Liver (tissue), 9 donors: ENCODE measurements around the gene FAM185A. TPM values are rescaled to one million over a fixed set of nuclear protein-coding genes. Genes with fewer than 3 reads are reported as not detected.

Experiments used
- DNase-seq: peaks from one replicate; pipeline ENCODE4 v3.0.0-alpha.2; 2017; ENCODE audit warnings: low spot score
- H3K27ac ChIP-seq, 2 donors: one replicate each; pipeline ENCODE4 v1.7.0; 2013; ENCODE audit warnings: inconsistent platforms in 2 of 2, low read length in 2 of 2, control low read depth in 1 of 2, low read depth in 1 of 2, mild to moderate bottlenecking in 1 of 2
- H3K27me3 ChIP-seq, 4 donors: one replicate each; pipeline versions ENCODE4 v1.6.1 to v1.7.0; 2013; ENCODE audit warnings: low read length in 3 of 4, inconsistent platforms in 1 of 4, mild to moderate bottlenecking in 1 of 4, moderate library complexity in 1 of 4; ENCODE audit not compliant: control insufficient read depth in 4 of 4, insufficient read depth in 4 of 4
- H3K36me3 ChIP-seq, 4 donors: one replicate each; pipeline versions ENCODE4 v1.6.1 to v1.7.0; 2013; ENCODE audit warnings: low read length in 3 of 4, mild to moderate bottlenecking in 3 of 4, low read depth in 1 of 4, moderate library complexity in 1 of 4; ENCODE audit not compliant: control insufficient read depth in 4 of 4, insufficient read depth in 3 of 4
- H3K4me1 ChIP-seq, 4 donors: one replicate each; pipeline versions ENCODE4 v1.6.1 to v1.7.0; 2013; ENCODE audit warnings: low read length in 3 of 4, mild to moderate bottlenecking in 3 of 4, moderate library complexity in 1 of 4; ENCODE audit not compliant: control insufficient read depth in 4 of 4, insufficient read depth in 4 of 4
- H3K4me3 ChIP-seq, 3 donors: one replicate each; pipeline versions ENCODE4 v1.6.1 to v1.7.0; 2013; ENCODE audit warnings: low read length in 3 of 3, control low read depth in 1 of 3, low read depth in 1 of 3, mild to moderate bottlenecking in 1 of 3
- H3K9ac ChIP-seq, 2 donors: one replicate each; pipeline ENCODE4 v1.7.0; 2013; ENCODE audit warnings: low read length in 2 of 2, mild to moderate bottlenecking in 2 of 2, moderate library complexity in 2 of 2, control low read depth in 1 of 2, low read depth in 1 of 2
- H3K9me3 ChIP-seq, 4 donors: one replicate each; pipeline versions ENCODE4 v1.6.1 to v1.7.0; 2013; ENCODE audit warnings: low read length in 3 of 4; ENCODE audit not compliant: control insufficient read depth in 4 of 4
- ATF3 ChIP-seq: IDR thresholded peaks from 2 replicates; pipeline ENCODE4 v1.6.1; 2016; ENCODE audit warnings: antibody characterized with exemption
- CTCF ChIP-seq: fragments of 150-350 bp; IDR thresholded peaks from 2 replicates; pipeline ENCODE4 v1.5.1; 2017; ENCODE audit warnings: improper control_type of control experiment, low read depth, low read length; ENCODE audit not compliant: missing input control
- EGR1 ChIP-seq, 2 donors: IDR thresholded peaks; 2 replicates each; pipeline ENCODE4 v1.6.1; 2016 to 2018; ENCODE audit warnings: antibody characterized with exemption in 2 of 2, low read depth in 2 of 2
- FOXA1 ChIP-seq: IDR thresholded peaks from 2 replicates; pipeline ENCODE4 v1.6.1; 2016; ENCODE audit warnings: antibody characterized with exemption
- FOXA2 ChIP-seq: IDR thresholded peaks from 2 replicates; pipeline ENCODE4 v1.6.1; 2016; ENCODE audit warnings: antibody characterized with exemption
- GABPA ChIP-seq, 2 donors: IDR thresholded peaks in 1 of 2; conservative IDR thresholded peaks in 1 of 2; 2 replicates each; pipeline ENCODE4 v1.6.1; 2016; ENCODE audit warnings: antibody characterized with exemption in 2 of 2, mild to moderate bottlenecking in 1 of 2, moderate library complexity in 1 of 2
- HNF4A ChIP-seq, 2 donors: conservative IDR thresholded peaks; 2 replicates each; pipeline ENCODE4 v1.6.1; 2016; ENCODE audit warnings: antibody characterized with exemption in 2 of 2, mild to moderate bottlenecking in 2 of 2
- HNF4G ChIP-seq: IDR thresholded peaks from 2 replicates; pipeline ENCODE4 v1.6.1; 2016; ENCODE audit warnings: antibody characterized with exemption
- JUND ChIP-seq, 2 donors: IDR thresholded peaks; 2 replicates each; pipeline ENCODE4 v1.6.1; 2016; ENCODE audit warnings: antibody characterized with exemption in 2 of 2
- MAX ChIP-seq: IDR thresholded peaks from 2 replicates; pipeline ENCODE4 v1.6.1; 2016; ENCODE audit warnings: antibody characterized with exemption
- NR2F2 ChIP-seq: IDR thresholded peaks from 2 replicates; pipeline ENCODE4 v1.6.1; 2016; ENCODE audit warnings: antibody characterized with exemption
- RAD21 ChIP-seq, 2 donors: IDR thresholded peaks; 2 replicates each; pipeline ENCODE4 v1.6.1; 2016; ENCODE audit warnings: antibody characterized with exemption in 2 of 2, mild to moderate bottlenecking in 2 of 2
- REST ChIP-seq: IDR thresholded peaks from 2 replicates; pipeline ENCODE4 v1.6.1; 2016; ENCODE audit warnings: antibody characterized with exemption, mild to moderate bottlenecking
- RXRA ChIP-seq, 2 donors: IDR thresholded peaks; 2 replicates each; pipeline ENCODE4 v1.6.1; 2017 to 2018; ENCODE audit warnings: antibody characterized with exemption in 2 of 2, mild to moderate bottlenecking in 1 of 2
- SP1 ChIP-seq: IDR thresholded peaks from 2 replicates; pipeline ENCODE4 v1.6.1; 2018; ENCODE audit warnings: antibody characterized with exemption, mild to moderate bottlenecking
- TAF1 ChIP-seq: conservative IDR thresholded peaks from 2 replicates; pipeline ENCODE4 v1.6.1; 2016; ENCODE audit warnings: antibody characterized with exemption, mild to moderate bottlenecking
- YY1 ChIP-seq: IDR thresholded peaks from 2 replicates; pipeline ENCODE4 v1.6.1; 2016; ENCODE audit warnings: antibody characterized with exemption, mild to moderate bottlenecking
- ZBTB33 ChIP-seq: IDR thresholded peaks from 2 replicates; pipeline ENCODE4 v1.6.1; 2016; ENCODE audit warnings: antibody characterized with exemption
- WGBS: extraction: QIAGEN DNeasy Blood & Tissue Kit; methylation state at CpG from one replicate; pipeline ENCODE4 v1.1.7; 2013; 5-methylcytosine and 5-hydroxymethylcytosine counted together
- polyA plus RNA-seq, 2 donors: library from polyadenylated mRNA; stranded (reverse) in 1 of 2; unstranded in 1 of 2; fragments of 200-250 nt in 1 of 2; fragments of >200 nt in 1 of 2; fragmentation: Nextera tagmentation in 1 of 2; extraction: Ambion mirVana in 1 of 2; gene quantifications; one replicate each; pipeline versions ENCODE4 v1.2.1 to v1.2.3, GENCODE V29; 2013 to 2015
- total RNA-seq, 2 donors: library from RNA; depleted of rRNA; stranded (reverse); fragments of >200 nt; gene quantifications; one replicate each; pipeline ENCODE4 v1.2.3, GENCODE V29; 2014
- donor health status: healthy.
- donor health status: healthy.
- donor health status: healthy.
- donor health status: healthy.
- donor health status: healthy.

FAM185A gene
- total and polyA plus RNA-seq, 4 donors = 6.3 to 20.7 (median 7.3) TPM

GRCh38 chr7:102806613-102807012 is 57.8 kb downstream of the FAM185A start:
- peaks cover 1 to 7% (median 5%) of the 10 kb centered on the region in 4 donors for H3K4me1 ChIP-seq
- H3K9me3 ChIP-seq = no peaks in the 10 kb centered on the region
- H3K27ac ChIP-seq = no peak overlapping the region
- no peaks in the 10 kb centered on the region for H3K36me3 ChIP-seq
- no peaks in the 10 kb centered on the region for H3K27me3 ChIP-seq
- no peak for DNase-seq
- no peak overlapping the region for H3K4me3 ChIP-seq
- H3K9ac ChIP-seq = no peak overlapping the region
- 82% methylated on average over 7 of the region's 7 CpGs for WGBS
- TF ChIP-seq NR2F2 (no peak), REST (no peak), HNF4A (conservative IDR thresholded peaks at IDR 0.05) (no peak), MAX (no peak), YY1 (no peak), HNF4G (no peak), SP1 (no peak), FOXA1 (no peak), TAF1 (no peak), ZBTB33 (no peak), EGR1 (IDR thresholded peaks at IDR 0.05; ENCODE audit: low read depth in 2 of 2) (no peak), GABPA (IDR thresholded peaks at IDR 0.05 in 1 of 2, conservative IDR thresholded peaks at IDR 0.05 in 1 of 2) (no peak), JUND (IDR thresholded peaks at IDR 0.05) (no peak), RAD21 (IDR thresholded peaks at IDR 0.05) (no peak), CTCF (no peak)

GRCh38 chr7:102810916-102811315 is 62.1 kb downstream of the FAM185A start:
- Histone ChIP-seq H3K27ac (no peak overlapping the region), H3K9ac (no peak overlapping the region), H3K9me3 (no peaks in the 10 kb centered on the region), H3K36me3 (no peaks in the 10 kb centered on the region), H3K27me3 (no peaks in the 10 kb centered on the region), H3K4me3 (no peak overlapping the region), H3K4me1 (peaks cover 7 to 27% (median 23%) of the 10 kb centered on the region in 4 donors)
- no peak for DNase-seq
- TF ChIP-seq GABPA (IDR thresholded peaks at IDR 0.05 in 1 of 2, conservative IDR thresholded peaks at IDR 0.05 in 1 of 2) (no peak), NR2F2 (no peak), FOXA1 (no peak), EGR1 (IDR thresholded peaks at IDR 0.05; ENCODE audit: low read depth in 2 of 2) (no peak), REST (no peak), ATF3 (no peak), SP1 (no peak), HNF4A (conservative IDR thresholded peaks at IDR 0.05) (no peak), RXRA (IDR thresholded peaks at IDR 0.05) (no peak), YY1 (no peak), FOXA2 (no peak), MAX (no peak), ZBTB33 (no peak), HNF4G (no peak), TAF1 (no peak)
